ENCODE measurements around the gene PCSK9. TPM values are rescaled to one million over a fixed set of nuclear protein-coding genes. Genes with fewer than 3 reads are reported as not detected.

Gene PCSK9
- total and polyA plus RNA-seq, 9 of the 15 experiments (the other 6 are each of a cell fraction or from before 2014, with no cell fraction given), result 3.2 to 58.6 (median 24.7) TPM

DNA sequence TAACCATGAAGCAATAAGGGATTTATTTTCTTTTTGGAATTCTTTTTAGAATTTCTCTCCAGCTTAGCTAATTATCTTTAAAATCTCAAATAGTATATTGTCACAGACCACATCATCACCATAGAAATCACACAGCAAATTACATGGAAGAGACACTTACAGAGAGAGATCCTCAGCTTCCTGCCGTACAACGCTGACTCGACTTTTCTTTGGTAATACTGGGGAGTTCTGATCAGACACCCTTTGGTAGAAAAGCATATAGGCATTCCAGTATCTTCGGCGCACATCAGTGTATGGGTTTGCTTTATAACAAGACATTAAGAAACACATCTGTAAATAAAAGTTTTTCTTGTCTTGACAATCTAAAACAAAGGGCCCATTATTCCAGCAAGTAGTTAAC is 55.7 kb downstream of the PCSK9 start:
- no peaks in the 10 kb centered on the region for H4K20me1 ChIP-seq (replicated peaks; ENCODE audit: control insufficient read depth, insufficient read depth, low read length)
- intact Hi-C loops (cut with micrococcal nuclease), result no loop called here
- ChIA-PET CTCF (ENCODE audit: low intra/inter-chr PET ratio) (no interaction called here), POLR2A (interaction anchor here (1.0 kb wide), 1 partner anchor 38 kb away, joined by 5 read pairs; no protein-coding TSS in a partner anchor)
- no peak overlapping the region for H2AFZ ChIP-seq (ENCODE audit: low read depth, low read length)
- no peaks in the 10 kb centered on the region for H3K9me1 ChIP-seq (ENCODE audit: control insufficient read depth, insufficient read depth, low read length)
- peaks cover 94% of the 10 kb centered on the region for H3K36me3 ChIP-seq (ENCODE audit: control insufficient read depth, insufficient read depth, low read length)
- no peak for FAIRE-seq
- no peak overlapping the region for H3K27ac ChIP-seq (ENCODE audit: extremely low read depth, low read depth, low read length)
- WGBS (ENCODE audit: insufficient coverage, low coverage, missing lambda C conversion rate), result 94% methylated on average over 5 of the region's 5 CpGs
- H3K27me3 ChIP-seq (ENCODE audit: control insufficient read depth in 2 of 2, insufficient read depth in 2 of 2, low read length in 2 of 2), result no peaks in the 10 kb centered on the region
- no peaks in the 10 kb centered on the region for H3K79me2 ChIP-seq (ENCODE audit: control insufficient read depth, insufficient read depth, low read length)
- in situ Hi-C loops (cut with MboI), result no loop called here
- no peak overlapping the region for H3K4me2 ChIP-seq (ENCODE audit: insufficient read depth, low read length)
- H3K4me1 ChIP-seq (replicated peaks in 1 of 2; ENCODE audit: control insufficient read depth in 2 of 2, insufficient read depth in 2 of 2, low read length in 2 of 2), result no peaks in the 10 kb centered on the region
- H3K4me3 ChIP-seq, result no peak overlapping the region
- no peak for DNase-seq (ENCODE audit: extremely low read depth in 1 of 4, low spot score in 3 of 4)
- BruUV-seq (replicated peaks), result no TSS peak
- no peak overlapping the region for H3K9ac ChIP-seq (ENCODE audit: insufficient read depth in 1 of 2, low read depth in 2 of 2, low read length in 2 of 2)
- ATAC-seq, result no peak
- H3K9me3 ChIP-seq (replicated peaks; ENCODE audit: control insufficient read depth, insufficient read depth, low read depth, low read length), result no peaks in the 10 kb centered on the region
- TF ChIP-seq HDAC2 (IDR thresholded peaks at IDR 0.05) (no peak), MAFG (tag; conservative IDR thresholded peaks at IDR 0.05) (peak; percentile 34), CUX1 (CRISPR knock-in tag; IDR thresholded peaks at IDR 0.05) (no peak), FUS (optimal IDR thresholded peaks at IDR 0.05; ENCODE audit: low read depth, low read length) (no peak), STAT5B (CRISPR knock-in tag; IDR thresholded peaks at IDR 0.05) (no peak), HMGXB4 (CRISPR knock-in tag; IDR thresholded peaks at IDR 0.05) (no peak), E2F3 (CRISPR knock-in tag; IDR thresholded peaks at IDR 0.05) (no peak), HDAC6 (IDR thresholded peaks at IDR 0.05; ENCODE audit: low read depth, low read length) (no peak), NR2C2 (CRISPR knock-in tag; IDR thresholded peaks at IDR 0.05) (no peak), NR2C2 (tag; IDR thresholded peaks at IDR 0.05) (no peak), MAFK (IDR thresholded peaks at IDR 0.05; ENCODE audit: low read length) (no peak), MLX (CRISPR knock-in tag; conservative IDR thresholded peaks at IDR 0.05) (no peak)
- TF ChIP-seq, protein P1, sequence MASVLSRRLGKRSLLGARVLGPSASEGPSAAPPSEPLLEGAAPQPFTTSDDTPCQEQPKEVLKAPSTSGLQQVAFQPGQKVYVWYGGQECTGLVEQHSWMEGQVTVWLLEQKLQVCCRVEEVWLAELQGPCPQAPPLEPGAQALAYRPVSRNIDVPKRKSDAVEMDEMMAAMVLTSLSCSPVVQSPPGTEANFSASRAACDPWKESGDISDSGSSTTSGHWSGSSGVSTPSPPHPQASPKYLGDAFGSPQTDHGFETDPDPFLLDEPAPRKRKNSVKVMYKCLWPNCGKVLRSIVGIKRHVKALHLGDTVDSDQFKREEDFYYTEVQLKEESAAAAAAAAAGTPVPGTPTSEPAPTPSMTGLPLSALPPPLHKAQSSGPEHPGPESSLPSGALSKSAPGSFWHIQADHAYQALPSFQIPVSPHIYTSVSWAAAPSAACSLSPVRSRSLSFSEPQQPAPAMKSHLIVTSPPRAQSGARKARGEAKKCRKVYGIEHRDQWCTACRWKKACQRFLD (CRISPR knock-in tag; IDR thresholded peaks at IDR 0.05), result no peak
